Panc1 (cell line): Measurements from ENCODE around the gene TBXA2R.

ENCODE experiments used
- POLR2AphosphoS5 ChIP-seq: IDR thresholded peaks from 2 replicates; pipeline ENCODE4 v1.6.1; 2012; ENCODE audit warnings: mild to moderate bottlenecking, low read depth, low read length, moderate library complexity
- SIN3A ChIP-seq: IDR thresholded peaks from 2 replicates; pipeline ENCODE4 v1.6.1; 2012; ENCODE audit warnings: low read depth, mild to moderate bottlenecking, low read length, moderate library complexity, borderline replicate concordance; ENCODE audit not compliant: insufficient read depth
- TCF7L2 ChIP-seq: IDR thresholded peaks from 2 replicates; pipeline ENCODE4 v1.6.1; 2011; ENCODE audit warnings: mild to moderate bottlenecking, low read depth, low read length, inconsistent platforms
- TF ChIP-seq, protein P1 (sequence below), 2 experiments: IDR thresholded peaks; 2 replicates each; pipeline ENCODE4 v1.6.1; 2011 to 2012; ENCODE audit warnings: low read depth in 2 of 2, control low read depth in 1 of 2, low read length in 1 of 2, mild to moderate bottlenecking in 1 of 2, moderate library complexity in 1 of 2; ENCODE audit not compliant: insufficient read depth in 1 of 2
- TF ChIP-seq, protein P2 (sequence below): fragments of 450-650 bp; IDR thresholded peaks from 2 replicates; pipeline ENCODE4 v1.5.1; 2017; ENCODE audit warnings: mild to moderate bottlenecking

DNA sequence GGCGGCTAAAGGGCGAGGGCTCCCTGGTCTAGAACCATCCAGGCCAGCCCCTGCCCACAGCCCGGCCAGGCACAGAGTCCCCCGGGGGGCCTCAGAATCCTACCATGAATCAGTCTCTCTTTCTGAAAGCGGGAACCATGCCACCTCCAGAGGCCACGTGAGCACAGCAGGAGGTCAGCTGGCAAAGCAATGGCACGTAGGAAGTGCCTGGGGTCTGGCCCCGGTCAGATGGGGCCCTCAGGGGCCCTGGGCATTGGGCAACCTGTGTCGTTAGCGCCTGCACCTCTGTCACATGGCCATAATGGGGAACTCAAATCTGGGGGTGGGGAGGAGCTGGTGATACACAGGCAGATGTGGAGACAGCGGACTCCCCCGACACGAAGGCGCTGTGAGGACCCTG, 58.1 kb downstream of the TBXA2R start:
- TF ChIP-seq, protein P1, sequence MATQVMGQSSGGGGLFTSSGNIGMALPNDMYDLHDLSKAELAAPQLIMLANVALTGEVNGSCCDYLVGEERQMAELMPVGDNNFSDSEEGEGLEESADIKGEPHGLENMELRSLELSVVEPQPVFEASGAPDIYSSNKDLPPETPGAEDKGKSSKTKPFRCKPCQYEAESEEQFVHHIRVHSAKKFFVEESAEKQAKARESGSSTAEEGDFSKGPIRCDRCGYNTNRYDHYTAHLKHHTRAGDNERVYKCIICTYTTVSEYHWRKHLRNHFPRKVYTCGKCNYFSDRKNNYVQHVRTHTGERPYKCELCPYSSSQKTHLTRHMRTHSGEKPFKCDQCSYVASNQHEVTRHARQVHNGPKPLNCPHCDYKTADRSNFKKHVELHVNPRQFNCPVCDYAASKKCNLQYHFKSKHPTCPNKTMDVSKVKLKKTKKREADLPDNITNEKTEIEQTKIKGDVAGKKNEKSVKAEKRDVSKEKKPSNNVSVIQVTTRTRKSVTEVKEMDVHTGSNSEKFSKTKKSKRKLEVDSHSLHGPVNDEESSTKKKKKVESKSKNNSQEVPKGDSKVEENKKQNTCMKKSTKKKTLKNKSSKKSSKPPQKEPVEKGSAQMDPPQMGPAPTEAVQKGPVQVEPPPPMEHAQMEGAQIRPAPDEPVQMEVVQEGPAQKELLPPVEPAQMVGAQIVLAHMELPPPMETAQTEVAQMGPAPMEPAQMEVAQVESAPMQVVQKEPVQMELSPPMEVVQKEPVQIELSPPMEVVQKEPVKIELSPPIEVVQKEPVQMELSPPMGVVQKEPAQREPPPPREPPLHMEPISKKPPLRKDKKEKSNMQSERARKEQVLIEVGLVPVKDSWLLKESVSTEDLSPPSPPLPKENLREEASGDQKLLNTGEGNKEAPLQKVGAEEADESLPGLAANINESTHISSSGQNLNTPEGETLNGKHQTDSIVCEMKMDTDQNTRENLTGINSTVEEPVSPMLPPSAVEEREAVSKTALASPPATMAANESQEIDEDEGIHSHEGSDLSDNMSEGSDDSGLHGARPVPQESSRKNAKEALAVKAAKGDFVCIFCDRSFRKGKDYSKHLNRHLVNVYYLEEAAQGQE (IDR thresholded peaks at IDR 0.05; ENCODE audit: insufficient read depth in 1 of 2, low read depth in 2 of 2, low read length in 1 of 2), result no peak
- TF ChIP-seq, protein P2, sequence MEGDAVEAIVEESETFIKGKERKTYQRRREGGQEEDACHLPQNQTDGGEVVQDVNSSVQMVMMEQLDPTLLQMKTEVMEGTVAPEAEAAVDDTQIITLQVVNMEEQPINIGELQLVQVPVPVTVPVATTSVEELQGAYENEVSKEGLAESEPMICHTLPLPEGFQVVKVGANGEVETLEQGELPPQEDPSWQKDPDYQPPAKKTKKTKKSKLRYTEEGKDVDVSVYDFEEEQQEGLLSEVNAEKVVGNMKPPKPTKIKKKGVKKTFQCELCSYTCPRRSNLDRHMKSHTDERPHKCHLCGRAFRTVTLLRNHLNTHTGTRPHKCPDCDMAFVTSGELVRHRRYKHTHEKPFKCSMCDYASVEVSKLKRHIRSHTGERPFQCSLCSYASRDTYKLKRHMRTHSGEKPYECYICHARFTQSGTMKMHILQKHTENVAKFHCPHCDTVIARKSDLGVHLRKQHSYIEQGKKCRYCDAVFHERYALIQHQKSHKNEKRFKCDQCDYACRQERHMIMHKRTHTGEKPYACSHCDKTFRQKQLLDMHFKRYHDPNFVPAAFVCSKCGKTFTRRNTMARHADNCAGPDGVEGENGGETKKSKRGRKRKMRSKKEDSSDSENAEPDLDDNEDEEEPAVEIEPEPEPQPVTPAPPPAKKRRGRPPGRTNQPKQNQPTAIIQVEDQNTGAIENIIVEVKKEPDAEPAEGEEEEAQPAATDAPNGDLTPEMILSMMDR, result no peak
- no peak for TF ChIP-seq TCF7L2
- TF ChIP-seq POLR2AphosphoS5, result no peak
- TF ChIP-seq SIN3A, result no peak
